NCI-H128 (cell line): ENCODE data around the gene SETD4.

ENCODE experiments used
- DNase-seq: peaks from one replicate; lab custom pipeline; 2025; ENCODE audit not compliant: unreplicated experiment; lab: John Stamatoyannopoulos, UW

The SETD4 gene

DNA sequence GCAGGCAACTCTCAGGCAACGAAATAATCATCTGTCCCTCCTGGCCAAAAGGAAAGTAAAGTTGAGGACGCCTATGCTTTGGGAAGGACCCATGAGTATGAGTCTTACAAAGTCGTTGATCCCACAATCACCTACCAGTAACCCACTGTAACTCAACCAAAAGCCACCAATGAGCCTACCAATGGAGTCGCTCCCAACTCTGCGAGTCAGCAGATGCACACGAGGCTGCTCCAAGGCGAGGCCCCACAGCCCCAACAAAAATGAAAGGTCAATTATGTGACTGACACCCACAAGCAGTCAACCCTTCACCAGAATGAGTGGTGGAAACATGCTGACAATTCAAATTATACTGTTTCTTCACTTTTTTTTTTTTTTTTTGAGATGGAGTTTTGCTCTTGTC, 12.0 kb downstream of the SETD4 start:
- no peak for DNase-seq

DNA sequence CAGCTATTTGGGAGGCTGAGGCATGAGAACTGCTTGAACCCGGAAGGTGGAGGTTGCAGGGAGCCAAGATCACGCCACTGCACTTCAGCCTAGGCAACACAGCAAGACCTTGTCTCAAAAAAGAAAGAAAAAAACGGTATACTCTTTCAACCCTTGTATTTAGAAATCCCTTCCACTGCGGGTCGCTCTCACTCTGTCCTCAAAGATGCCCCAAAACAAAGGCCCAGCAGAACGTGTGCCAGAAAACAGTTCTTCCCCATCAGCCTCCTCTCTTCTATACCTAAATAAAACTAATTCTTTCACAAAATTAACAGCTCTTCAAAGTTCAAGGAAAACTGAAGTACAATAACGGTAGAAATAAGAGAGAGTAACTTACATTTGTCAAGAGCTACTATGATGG, 13.2 kb downstream of the SETD4 start:
- no peak for DNase-seq

DNA sequence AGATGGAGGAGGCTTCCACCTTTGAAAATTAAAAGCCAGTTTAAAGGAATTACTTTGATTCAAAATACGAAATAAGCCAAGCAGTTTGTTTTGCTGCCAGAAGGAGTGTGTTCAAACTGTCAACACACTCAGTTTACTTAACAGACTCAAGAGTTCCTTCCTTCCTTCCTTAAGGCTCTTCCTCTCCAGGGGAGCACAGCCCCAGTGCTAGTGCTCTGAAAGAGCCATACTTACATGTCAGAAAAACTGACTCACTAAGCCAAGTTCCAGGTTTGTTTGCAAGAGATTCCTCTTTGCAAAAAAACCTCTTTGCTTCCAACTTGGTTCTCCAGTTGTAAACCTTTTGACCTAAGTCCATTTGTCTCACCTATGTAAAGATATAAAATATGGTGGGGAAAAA, 14.3 kb downstream of the SETD4 start:
- no peak for DNase-seq

DNA sequence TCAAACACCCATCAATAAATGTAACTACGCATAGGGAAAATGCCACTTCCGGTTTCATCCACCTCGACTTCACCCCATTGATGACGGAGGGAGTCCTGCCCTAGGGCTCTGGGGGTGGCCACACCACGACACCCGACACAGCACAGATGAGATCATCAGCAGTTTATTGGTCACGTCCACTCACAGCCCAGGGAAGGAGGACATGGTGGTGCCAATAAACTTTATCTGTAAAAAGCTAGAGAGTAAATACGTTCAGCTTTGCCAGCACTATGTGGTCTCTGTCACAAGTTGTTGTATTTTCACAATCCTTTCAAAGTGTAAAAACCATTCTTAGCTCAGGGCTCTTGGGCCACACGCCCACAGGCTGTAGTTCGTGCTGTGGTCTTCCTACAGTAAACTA, 16.3 kb downstream of the SETD4 start:
- no peak for DNase-seq

DNA sequence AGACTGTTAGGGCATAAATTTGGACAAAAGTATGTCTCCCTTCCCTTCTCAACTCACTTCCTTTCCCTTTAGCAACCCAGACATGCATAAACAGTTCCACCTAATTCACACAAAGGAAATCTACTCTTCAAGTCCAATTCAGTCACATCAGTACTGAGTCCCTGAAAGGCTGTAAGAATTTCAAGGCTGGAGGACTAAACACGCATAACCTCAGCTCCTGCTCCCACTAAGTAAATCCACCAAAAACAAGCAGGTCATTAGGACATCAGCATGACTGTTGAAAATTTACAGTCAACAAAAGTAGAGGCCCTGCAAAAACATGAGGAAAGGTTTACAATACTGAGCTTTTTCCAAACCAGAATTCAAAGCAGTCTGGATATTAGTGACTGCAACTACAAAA, 18.4 kb downstream of the SETD4 start:
- no peak for DNase-seq

DNA sequence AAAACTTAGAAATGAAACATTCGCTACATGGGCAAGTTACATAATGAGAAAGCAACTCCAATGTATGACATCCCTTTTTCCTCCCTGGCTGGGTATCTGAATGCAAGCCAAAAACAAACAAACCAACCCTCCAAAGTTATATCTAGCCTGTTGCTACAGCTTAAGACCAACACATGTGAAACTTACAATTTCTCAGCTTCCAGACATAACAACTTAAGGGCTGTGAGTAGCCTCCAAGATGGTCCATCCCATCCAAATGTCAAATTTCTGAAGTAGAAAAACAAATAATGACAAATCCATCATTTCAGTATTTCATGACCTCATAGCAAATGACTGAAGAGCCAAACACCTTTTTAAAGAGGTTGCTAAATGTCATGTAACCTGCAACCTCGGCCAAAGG, 19.9 kb downstream of the SETD4 start:
- DNase-seq, result no peak

DNA sequence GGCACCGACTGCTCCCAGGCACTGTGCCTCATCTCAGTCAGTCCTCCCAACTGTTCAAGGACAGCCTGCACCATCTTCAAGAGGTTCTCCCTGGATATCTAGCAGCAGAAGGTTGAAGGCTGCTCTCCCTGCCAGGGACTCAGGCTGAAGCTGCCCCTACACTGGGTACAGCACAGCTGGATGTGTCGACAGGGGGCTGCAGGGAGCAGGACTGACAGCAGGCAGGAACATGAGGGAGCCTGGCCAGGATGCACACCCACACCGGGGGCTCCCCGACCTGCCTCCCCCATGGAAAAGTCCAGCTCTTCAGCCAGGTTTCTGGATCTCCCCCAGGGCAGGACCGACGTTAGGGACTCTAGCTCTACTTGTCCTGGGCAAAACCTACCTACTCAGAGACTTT, 20.5 kb downstream of the SETD4 start:
- no peak for DNase-seq

DNA sequence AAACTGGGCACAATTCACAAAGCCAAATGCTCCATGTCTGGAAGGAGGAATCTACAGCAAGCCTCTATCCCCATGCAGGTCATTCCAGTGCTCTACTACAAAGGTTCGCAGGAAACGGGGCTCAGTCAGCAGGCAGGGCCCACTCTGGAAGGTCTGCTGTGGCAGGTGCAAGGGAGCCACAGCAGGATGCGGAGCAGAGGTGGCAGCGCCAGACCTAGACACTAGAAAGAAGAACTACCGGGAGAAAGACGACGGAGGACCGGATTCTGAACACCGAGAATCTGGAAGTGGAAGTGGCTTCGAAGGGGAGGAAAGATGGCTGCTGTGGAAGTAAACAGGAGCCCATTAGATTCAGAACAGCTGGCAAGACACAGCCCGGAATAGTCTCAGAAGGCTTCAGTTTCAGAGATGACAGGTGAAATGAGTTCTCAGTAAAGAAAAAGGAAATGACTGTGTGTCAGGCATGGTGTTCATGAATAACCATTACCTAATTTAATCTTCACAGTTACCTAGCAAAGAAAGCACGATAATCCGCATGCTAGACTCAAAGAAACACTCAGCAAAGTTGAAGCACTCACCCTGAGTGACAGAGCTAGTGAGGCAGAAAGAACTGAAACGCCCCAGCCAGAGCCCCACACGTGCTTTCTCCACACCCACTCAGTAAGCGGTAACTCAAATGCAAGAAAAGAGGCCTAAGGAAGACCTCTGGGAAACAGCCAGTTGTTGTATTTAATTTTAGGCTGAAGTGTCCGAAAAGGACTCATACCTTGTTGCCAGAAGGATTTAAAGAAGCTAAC, 21.4 kb downstream of the SETD4 start:
- DNase-seq, result no peak

DNA sequence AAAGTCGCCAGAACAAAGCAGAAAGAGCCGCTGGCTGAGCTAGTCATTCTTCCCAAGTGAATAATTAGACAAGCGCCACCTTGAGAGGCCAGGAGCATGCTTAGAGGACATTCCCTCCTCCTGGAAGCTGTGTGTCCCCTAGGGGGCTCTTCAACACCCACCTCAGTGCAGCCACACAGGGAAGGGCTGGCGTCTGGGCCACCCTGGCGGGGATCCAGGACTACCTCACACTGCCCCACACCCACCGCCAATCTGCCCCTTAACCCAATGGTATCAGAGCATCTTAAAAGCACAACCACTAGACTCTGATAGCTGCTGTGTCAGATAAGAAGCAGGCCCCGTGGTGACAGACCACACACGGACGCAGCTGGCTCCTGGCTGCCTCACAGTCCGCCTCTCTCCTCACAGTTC, 24.9 kb downstream of the SETD4 start:
- DNase-seq, result no peak

DNA sequence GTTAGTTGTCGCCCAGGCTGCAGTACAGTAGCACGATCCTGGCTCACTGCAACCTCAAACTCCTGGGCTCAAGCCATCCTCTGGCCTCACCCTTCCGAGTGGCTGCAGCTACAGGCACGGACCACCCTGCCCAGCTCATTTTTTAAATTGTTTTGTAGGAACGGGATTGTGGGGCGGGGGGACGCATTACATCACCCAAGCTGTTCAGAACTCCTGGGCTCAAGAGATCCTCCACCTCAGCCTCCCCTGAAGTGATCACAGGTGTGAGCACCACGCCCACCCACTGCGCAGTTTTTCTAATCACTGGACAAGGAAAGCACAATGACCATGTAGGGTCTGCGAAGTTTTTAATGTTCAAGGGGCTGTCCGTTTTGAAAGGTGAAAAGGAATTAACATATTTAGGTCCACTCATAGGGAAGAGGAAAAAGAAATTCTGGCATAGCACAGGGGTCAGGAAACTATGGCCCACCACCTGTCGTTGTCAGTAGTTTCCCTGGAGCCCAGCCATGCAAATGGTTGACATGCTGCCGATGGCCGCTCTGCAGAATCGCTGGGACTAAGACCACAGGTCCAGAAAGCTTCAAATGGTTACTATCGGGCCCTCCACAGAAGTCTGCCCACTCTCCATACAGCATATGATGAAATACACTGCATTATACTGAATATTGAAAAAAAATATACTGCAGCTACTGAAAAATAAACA, 26.0 kb downstream of the SETD4 start:
- no peak for DNase-seq

DNA sequence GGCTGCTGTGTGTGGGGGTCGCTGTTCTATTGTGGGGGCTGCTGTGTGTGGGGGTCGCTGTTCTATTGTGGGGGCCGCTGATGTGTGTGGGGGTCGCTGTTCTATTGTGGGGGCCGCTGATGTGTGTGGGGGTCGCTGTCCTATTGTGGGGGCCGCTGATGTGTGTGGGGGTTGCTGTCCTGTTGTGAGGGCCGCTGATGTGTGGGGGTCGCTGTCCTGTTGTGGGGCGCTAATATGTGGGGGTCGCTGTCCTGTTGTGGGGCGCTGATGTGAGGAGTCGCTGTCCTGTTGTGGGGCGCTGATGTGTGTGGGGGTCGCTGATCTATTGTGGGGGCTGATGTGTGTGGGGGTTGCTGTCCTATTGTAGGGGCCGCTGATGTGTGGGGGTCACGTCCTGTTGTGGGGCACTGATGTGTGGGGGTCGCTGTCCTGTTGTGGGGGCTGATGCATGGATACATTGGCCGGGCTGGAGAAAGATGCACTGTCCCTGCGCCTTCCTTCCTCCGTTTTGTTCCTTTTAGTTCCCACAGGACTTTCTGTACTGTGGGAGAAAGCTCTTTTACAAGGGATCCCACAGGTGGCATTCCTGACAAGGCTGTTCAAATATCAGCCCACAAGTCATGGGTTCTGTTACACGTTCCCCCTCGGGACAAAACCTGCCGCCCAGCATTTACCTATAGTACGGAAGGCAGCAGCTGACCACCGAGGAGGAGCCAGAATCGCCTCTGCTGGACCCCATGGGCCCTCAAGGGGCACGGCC, 27.5 kb downstream of the SETD4 start:
- no peak for DNase-seq

DNA sequence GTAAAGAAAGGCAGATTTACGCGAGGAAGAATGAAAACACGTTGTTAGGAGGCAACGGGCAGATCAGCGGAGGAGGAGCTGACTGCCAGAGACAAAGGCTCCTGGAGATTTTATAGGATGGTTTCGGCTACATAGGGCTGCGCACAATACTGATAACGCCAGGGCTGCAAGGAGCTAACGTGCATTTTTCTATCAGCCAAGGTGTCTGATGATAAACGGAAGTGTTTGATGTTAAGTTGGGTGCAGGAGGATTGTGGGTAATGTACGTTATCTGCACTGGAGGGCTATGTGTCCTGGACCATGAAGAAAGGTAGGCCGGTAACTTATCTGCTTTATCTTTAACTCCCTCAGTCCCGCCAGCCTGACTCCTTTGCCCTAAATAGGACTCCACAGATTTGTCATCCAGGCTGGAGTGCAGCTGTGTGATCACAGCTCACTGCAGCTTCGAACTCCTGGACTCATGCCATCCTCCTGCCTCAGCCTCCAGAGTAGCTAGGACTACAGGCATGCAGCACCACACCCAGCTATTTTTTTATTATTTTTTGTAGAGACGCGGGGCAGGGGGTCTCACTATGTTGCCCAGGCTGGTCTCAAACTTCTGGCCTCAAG, 29.6 kb downstream of the SETD4 start:
- no peak for DNase-seq

DNA sequence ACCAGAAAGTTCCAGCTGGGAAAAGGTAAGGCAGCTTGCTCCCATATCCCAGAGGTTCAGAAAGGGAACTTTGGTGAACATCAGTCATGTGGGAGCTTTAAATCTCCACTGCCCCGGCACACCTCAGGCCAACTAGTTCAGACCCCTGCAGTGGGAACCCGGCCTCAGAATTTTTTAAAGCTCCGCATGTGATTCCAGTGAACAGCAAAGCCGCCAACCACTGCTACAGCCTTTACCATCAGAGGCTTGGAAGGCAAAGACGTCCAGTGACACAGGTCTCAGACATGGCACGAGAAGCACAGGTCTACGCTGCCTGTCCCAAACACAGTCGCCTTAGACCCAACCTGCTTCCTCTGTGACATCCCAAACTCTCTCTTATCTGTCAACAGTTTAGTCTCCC, 31.0 kb downstream of the SETD4 start:
- no peak for DNase-seq

DNA sequence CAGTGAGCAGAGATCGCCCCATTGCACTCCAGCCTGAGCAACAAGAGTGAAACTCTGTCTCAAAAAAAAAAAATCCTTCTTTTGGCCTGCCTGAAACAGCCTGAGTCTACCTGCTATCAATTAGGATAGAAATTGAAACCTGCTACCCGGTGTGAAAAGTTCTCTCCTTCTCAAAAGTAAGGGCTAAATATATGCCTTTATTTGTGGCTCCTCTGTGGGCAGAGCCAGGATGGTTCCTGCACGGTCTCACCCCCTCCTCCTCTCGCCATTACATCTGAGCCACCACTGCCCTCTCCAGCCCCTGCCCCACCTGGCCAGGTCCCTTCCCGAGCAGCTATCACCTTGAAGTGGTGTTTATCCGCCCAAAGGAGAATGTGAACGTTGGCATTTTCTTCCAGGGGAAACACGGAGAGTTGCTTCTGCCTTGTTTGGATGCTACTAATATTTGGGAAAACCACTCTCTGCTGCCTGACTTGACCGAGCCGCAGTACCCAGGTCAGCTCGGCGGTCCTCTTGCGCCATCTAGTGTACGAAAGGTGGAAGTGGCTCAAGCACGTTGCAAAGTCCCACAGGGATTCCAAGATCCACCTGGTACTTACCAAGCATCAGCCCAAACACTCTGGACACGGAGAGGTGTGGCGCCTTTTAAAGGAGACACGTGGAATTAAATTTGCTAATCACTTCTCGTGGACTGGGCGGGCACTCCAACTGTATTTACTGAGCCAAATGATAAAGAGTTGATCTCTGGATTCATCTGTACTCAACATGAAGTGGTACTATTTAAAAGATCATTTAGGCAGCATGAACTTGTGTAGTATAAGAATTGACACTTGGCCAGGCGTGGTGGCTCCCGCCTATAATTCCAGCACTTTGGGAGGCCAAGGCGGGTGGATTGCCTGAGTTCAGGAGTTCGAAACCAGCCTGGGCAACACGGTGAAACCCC, 31.9 kb downstream of the SETD4 start:
- DNase-seq, result peak; percentile 74

DNA sequence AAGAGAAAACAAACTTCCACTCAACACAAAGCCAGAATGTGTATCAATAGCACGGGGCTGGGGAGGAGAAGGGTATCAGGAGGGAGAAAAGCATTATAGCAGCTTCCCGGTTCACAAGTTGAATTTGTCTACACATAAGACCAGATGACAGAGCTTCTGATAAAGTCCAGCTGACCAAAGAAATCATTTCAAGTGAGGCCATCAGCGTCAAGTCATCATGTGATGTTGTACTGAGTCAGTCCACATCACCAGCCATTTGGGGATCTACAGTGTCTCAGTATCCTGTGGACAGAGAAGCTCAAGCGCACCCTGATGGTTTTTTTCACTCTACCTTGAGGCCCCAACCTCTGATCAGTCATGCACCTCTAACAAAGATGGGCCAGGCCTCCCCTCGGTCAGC, 33.0 kb downstream of the SETD4 start:
- DNase-seq, result no peak

DNA sequence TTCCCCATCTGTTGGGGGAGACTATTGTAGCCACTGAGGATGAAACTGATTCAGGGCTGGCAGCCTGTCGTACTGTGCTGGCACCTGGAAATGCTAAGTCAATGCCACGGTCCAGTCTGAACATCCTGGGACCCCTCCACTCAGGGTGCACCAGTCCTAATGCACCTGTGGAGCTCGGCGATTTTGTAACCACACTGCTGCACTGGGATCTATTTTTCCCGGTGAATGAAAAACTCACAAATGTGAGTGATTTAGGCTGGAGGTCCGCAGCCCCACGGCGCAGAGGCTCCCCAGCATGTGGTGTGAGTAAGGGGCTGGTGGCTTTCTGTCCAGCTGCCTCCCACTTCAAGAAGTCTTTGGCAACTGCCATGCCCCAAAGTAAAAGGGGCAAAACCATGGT, 35.5 kb downstream of the SETD4 start:
- no peak for DNase-seq

DNA sequence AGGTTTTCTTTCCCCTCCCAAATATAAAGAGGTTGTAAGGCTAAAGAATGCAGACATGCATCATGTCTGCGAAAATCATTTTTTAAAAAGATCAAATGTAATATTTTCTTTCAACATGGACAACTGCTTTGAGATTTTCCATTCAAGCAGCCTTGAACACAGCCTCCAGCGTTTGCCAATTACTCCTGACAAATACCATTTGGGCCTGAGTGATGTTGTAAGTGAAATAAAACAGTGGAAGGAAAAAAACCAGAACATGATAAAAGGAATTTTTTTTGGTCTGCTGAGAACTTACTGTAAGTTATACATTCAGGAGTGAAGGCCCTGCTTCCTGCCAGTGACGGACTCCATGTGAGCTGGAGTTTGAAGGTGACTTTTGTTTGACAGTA, 37.2 kb downstream of the SETD4 start:
- DNase-seq, result no peak

DNA sequence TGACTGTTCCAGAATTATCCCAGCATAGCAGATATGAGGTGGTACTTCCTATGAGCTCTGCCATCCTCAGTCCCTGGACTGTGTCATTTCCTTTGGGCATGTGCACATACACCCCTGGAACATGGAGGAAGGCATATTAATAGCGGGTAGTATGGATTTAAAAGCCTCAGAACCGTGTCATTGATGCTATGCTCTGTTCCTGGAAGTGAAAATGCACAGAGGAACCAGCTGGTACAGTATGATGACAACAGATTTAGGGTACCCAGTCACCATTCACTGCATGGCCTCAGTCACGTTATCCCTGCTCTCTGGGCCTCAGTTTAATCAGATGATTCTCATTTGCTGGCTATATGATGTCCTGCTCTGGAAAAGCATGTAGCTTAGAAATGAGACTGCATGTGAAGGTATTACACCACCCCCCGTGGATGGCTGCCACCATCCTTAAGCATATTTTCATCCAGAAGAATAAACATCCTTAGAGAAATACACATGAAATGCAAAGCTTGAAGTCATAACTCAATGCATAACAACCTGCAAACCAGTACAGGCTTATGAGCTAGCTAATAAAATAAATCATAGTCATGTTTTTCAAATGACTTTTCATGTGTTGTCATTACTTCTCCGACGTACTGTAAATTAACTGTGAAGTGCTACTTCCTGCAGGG, 37.8 kb downstream of the SETD4 start:
- no peak for DNase-seq

DNA sequence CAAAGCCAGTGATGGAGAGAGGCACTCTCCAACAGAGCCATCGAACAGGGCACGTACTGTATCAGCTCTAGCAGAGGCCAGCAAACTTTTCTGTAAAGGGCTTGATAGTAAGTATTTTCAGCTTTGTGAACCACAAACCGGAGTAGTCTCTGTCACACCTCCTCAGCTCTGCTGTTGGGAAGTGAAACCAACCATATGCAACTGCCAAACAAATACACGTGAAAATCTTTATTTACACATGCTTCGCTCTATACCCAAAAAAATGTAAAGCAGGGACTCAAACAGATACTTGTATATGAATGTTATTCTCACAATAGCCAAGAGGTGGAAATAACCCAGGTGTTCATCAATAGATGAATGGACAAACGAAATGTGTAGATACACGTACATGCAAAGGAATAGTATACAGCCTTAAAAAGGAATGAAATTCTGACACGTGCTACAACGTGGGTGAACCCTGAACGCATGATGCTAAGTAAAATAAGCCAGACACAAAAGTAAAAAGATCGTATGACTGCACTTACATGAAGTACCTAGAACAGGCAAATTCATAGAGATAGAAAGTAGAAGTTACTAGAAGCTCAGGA, 39.0 kb downstream of the SETD4 start:
- no peak for DNase-seq

DNA sequence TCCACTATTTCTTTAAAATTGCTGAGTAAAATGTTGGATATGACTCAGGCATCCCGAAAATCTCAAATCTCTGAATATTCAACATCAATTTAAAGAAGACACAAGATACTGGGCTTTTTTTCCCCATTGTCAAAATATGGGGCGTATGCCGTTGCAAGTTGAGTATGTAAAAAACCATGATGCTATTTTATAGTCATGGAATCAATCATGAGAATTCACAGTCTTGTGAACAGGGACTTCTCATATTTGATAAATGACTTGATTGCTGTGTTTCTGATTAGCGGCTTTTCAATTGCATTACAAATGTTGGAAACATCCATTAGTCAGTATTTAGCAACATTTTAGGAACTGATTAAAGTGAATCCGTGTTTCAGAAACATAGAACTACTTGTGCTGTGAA, 45.3 kb downstream of the SETD4 start:
- DNase-seq, result no peak
